ENCODE results near the gene SLC4A1AP.

Gene SLC4A1AP

GRCh38 chr2:27716301-27717069 lies 52.8 kb downstream of the SLC4A1AP start:
- Histone ChIP-seq H4K20me1 (ENCODE audit: insufficient read depth, low read length) (no peaks in the 10 kb centered on the region), H2AFZ (ENCODE audit: low read depth, low read length) (no peak overlapping the region; the same call in 1 of the 2 replicates), H3K9me3 (ENCODE audit: insufficient read depth, low read length) (no peaks in the 10 kb centered on the region), H3K4me1 (ENCODE audit: low read length) (peaks cover 4% of the 10 kb centered on the region; the same call in 1 of the 2 replicates), H3K4me3 (ENCODE audit: low read length) (no peak overlapping the region), H3K27ac (ENCODE audit: low read length) (no peak overlapping the region), H3K36me3 (replicated peaks; ENCODE audit: low read depth, low read length) (no peaks in the 10 kb centered on the region), H3K4me2 (ENCODE audit: low read length) (0 out of 2 replicates have a peak overlapping the region, but pooled peaks have one; percentile 23), H3K79me2 (ENCODE audit: low read length) (no peaks in the 10 kb centered on the region), H3K27me3 (ENCODE audit: low read depth, low read length) (peaks cover 12% of the 10 kb centered on the region; the same call in 1 of the 2 replicates), H3K9ac (ENCODE audit: low read length) (no peak overlapping the region)
- no peak for TF ChIP-seq CTCF (IDR thresholded peaks at IDR 0.05; ENCODE audit: low read depth, low read length)
- TF ChIP-seq EZH2phosphoT487 (IDR thresholded peaks at IDR 0.05; ENCODE audit: low read depth), result no peak

- H2AFZ ChIP-seq (ENCODE audit: low read depth, low read length), result no peak overlapping the region
- no peaks in the 10 kb centered on the region for H4K20me1 ChIP-seq (ENCODE audit: insufficient read depth, low read length)
- no peaks in the 10 kb centered on the region for H3K9me3 ChIP-seq (ENCODE audit: insufficient read depth, low read length)
- peaks cover 4% of the 10 kb centered on the region; the same call in 1 of the 2 replicates for H3K4me1 ChIP-seq (ENCODE audit: low read length)
- H3K36me3 ChIP-seq (replicated peaks; ENCODE audit: low read depth, low read length), result no peaks in the 10 kb centered on the region
- no peak overlapping the region for H3K4me3 ChIP-seq (ENCODE audit: low read length)
- H3K4me2 ChIP-seq (ENCODE audit: low read length), result no peak overlapping the region
- peaks cover 10% of the 10 kb centered on the region; the same call in 1 of the 2 replicates for H3K27me3 ChIP-seq (ENCODE audit: low read depth, low read length)
- TF ChIP-seq CTCF (IDR thresholded peaks at IDR 0.05; ENCODE audit: low read depth, low read length) (no peak), EZH2phosphoT487 (IDR thresholded peaks at IDR 0.05; ENCODE audit: low read depth) (no peak)
- H3K9ac ChIP-seq (ENCODE audit: low read length), result no peak overlapping the region
- H3K79me2 ChIP-seq (ENCODE audit: low read length), result no peaks in the 10 kb centered on the region
- no peak overlapping the region for H3K27ac ChIP-seq (ENCODE audit: low read length)
Observed at GRCh38 chr2:27717070-27717795, 53.5 kb downstream of the SLC4A1AP start.

- Histone ChIP-seq H3K79me2 (ENCODE audit: low read length) (no peaks in the 10 kb centered on the region), H3K27me3 (ENCODE audit: low read depth, low read length) (peaks cover 8% of the 10 kb centered on the region; the same call in 1 of the 2 replicates), H3K27ac (ENCODE audit: low read length) (no peak overlapping the region), H3K4me3 (ENCODE audit: low read length) (no peak overlapping the region), H3K9me3 (ENCODE audit: insufficient read depth, low read length) (no peaks in the 10 kb centered on the region), H3K4me1 (ENCODE audit: low read length) (peaks cover 1% of the 10 kb centered on the region; the same call in 1 of the 2 replicates), H3K9ac (ENCODE audit: low read length) (no peak overlapping the region), H3K4me2 (ENCODE audit: low read length) (no peak overlapping the region), H3K36me3 (replicated peaks; ENCODE audit: low read depth, low read length) (no peaks in the 10 kb centered on the region), H2AFZ (ENCODE audit: low read depth, low read length) (no peak overlapping the region), H4K20me1 (ENCODE audit: insufficient read depth, low read length) (no peaks in the 10 kb centered on the region)
- TF ChIP-seq CTCF (IDR thresholded peaks at IDR 0.05; ENCODE audit: low read depth, low read length), result no peak
- no peak for TF ChIP-seq EZH2phosphoT487 (IDR thresholded peaks at IDR 0.05; ENCODE audit: low read depth)
Observed at GRCh38 chr2:27720004-27720551, 56.4 kb downstream of the SLC4A1AP start.

DNA sequence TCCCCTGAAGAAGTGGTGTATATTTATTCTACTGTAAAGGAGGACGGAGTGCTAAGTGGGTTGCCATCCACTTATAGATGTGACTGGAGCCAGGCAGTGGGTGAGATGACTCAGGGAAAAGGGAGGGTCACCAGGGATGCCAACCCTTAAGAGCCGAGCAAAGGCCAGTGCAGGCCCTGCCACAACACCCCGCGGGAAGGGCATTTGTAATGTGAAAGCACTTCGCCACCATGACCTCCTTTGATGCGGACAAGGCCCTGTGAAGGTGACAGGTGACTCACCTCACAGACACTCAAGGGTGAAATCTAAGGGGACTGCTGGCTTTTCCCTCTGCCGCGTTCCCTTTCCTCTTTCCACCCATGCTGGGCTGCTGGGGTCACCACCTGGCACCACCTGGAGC lies 57.6 kb downstream of the SLC4A1AP start:
- no peaks in the 10 kb centered on the region for H3K79me2 ChIP-seq (ENCODE audit: low read length)
- H3K27ac ChIP-seq (ENCODE audit: low read length), result no peak overlapping the region
- H3K4me2 ChIP-seq (ENCODE audit: low read length), result no peak overlapping the region
- no peaks in the 10 kb centered on the region for H3K9me3 ChIP-seq (ENCODE audit: insufficient read depth, low read length)
- H3K36me3 ChIP-seq (replicated peaks; ENCODE audit: low read depth, low read length), result no peaks in the 10 kb centered on the region
- H4K20me1 ChIP-seq (ENCODE audit: insufficient read depth, low read length), result no peaks in the 10 kb centered on the region
- H3K27me3 ChIP-seq (ENCODE audit: low read depth, low read length), result peaks cover 8% of the 10 kb centered on the region; the same call in 1 of the 2 replicates
- no peak overlapping the region for H3K9ac ChIP-seq (ENCODE audit: low read length)
- H3K4me1 ChIP-seq (ENCODE audit: low read length), result no peaks in the 10 kb centered on the region
- no peak overlapping the region for H2AFZ ChIP-seq (ENCODE audit: low read depth, low read length)
- no peak overlapping the region for H3K4me3 ChIP-seq (ENCODE audit: low read length)
- TF ChIP-seq CTCF (IDR thresholded peaks at IDR 0.05; ENCODE audit: low read depth, low read length) (no peak), EZH2phosphoT487 (IDR thresholded peaks at IDR 0.05; ENCODE audit: low read depth) (no peak)
